Neural cell (in vitro differentiated cells): Measurements from ENCODE around the gene DTL. TPM values are rescaled to one million over a fixed set of nuclear protein-coding genes. Genes with fewer than 3 reads are reported as not detected.

Experiments
- H2AFZ ChIP-seq: fragments of 200-600, 300-800 bp; sonication (generic), shearing (Covaris generic); 2 replicates; pipeline ENCODE4 v1.6.0; 2014; ENCODE audit warnings: low read depth, mild to moderate bottlenecking, antibody characterized with exemption, low read length, moderate library complexity
- H3F3A ChIP-seq: fragments of 200-600 bp; shearing (Covaris generic); 2 replicates; pipeline ENCODE4 v1.6.1; 2016; ENCODE audit warnings: mild to moderate bottlenecking, moderate library complexity, mixed read lengths, antibody characterized with exemption, low read length; ENCODE audit not compliant: insufficient read depth, poor library complexity, severe bottlenecking
- H3K27ac ChIP-seq: fragments of 200-600, 300-800 bp; sonication (generic), shearing (Covaris generic); 2 replicates; pipeline ENCODE4 v1.5.1; 2014; ENCODE audit warnings: mild to moderate bottlenecking, low read length, moderate library complexity
- H3K27me3 ChIP-seq: fragments of 300-800, 200-600 bp; sonication (generic), shearing (Covaris generic); 2 replicates; pipeline ENCODE4 v1.6.0; 2014; ENCODE audit warnings: mild to moderate bottlenecking, low read depth, low read length, moderate library complexity; ENCODE audit not compliant: insufficient read depth
- H3K36me3 ChIP-seq: fragments of 300-800, 200-600 bp; sonication (generic), shearing (Covaris generic); 2 replicates; pipeline ENCODE4 v1.5.1; 2014; ENCODE audit warnings: mild to moderate bottlenecking, antibody characterized with exemption, low read length, moderate library complexity; ENCODE audit not compliant: insufficient read depth
- H3K4me2 ChIP-seq: fragments of 300-800, 200-600 bp; sonication (generic), shearing (Covaris generic); 2 replicates; pipeline ENCODE4 v1.6.0; 2014; ENCODE audit warnings: mild to moderate bottlenecking, low read length
- H3K4me3 ChIP-seq: fragments of 300-800, 200-600 bp; sonication (generic), shearing (Covaris generic); 2 replicates; pipeline ENCODE4 v1.5.1; 2014; ENCODE audit warnings: mild to moderate bottlenecking, low read length, moderate library complexity
- H3K79me2 ChIP-seq: fragments of 200-600 bp; shearing (Covaris generic); replicated peaks from 2 replicates; pipeline ENCODE4 v1.6.0; 2014; ENCODE audit warnings: mild to moderate bottlenecking, low read length, moderate library complexity; ENCODE audit not compliant: insufficient read depth
- H3K9ac ChIP-seq: fragments of 300-800, 200-600 bp; sonication (generic), shearing (Covaris generic); 2 replicates; pipeline ENCODE4 v1.6.1; 2016; ENCODE audit warnings: mild to moderate bottlenecking, low read length, mixed read lengths
- H3K9me2 ChIP-seq: fragments of 200-600 bp; shearing (Covaris generic); 2 replicates; pipeline ENCODE4 v1.6.1; 2016; ENCODE audit warnings: mild to moderate bottlenecking, low read length, mixed read lengths; ENCODE audit not compliant: insufficient read depth
- H3K9me3 ChIP-seq: fragments of 200-600, 300-800 bp; sonication (generic), shearing (Covaris generic); 2 replicates; pipeline ENCODE4 v1.6.1; 2016; ENCODE audit warnings: mild to moderate bottlenecking, mixed run types, low read length, moderate library complexity, mixed read lengths
- H4K20me1 ChIP-seq: fragments of 200-600 bp; shearing (Covaris generic); 2 replicates; pipeline ENCODE4 v1.6.1; 2016; ENCODE audit warnings: mild to moderate bottlenecking, mixed run types; ENCODE audit not compliant: insufficient read depth
- CTCF ChIP-seq: fragments of 450-650 bp; IDR thresholded peaks from 2 replicates; pipeline ENCODE4 v1.5.1; 2014; ENCODE audit warnings: antibody characterized with exemption, mild to moderate bottlenecking, moderate library complexity; ENCODE audit not compliant: poor library complexity, severe bottlenecking
- EP300 ChIP-seq: fragments of 450-650 bp; conservative IDR thresholded peaks from 2 replicates; pipeline ENCODE4 v1.6.1; 2014; ENCODE audit warnings: antibody characterized with exemption, mild to moderate bottlenecking, moderate library complexity; ENCODE audit not compliant: poor library complexity, severe bottlenecking
- EZH2 ChIP-seq: fragments of 200-600, 300-800 bp; shearing (Covaris generic), sonication (generic); IDR thresholded peaks from 2 replicates; pipeline ENCODE4 v1.6.1; 2014; ENCODE audit warnings: antibody characterized with exemption, low read length, borderline replicate concordance, mild to moderate bottlenecking; ENCODE audit not compliant: insufficient read depth, poor library complexity, severe bottlenecking
- MXI1 ChIP-seq: fragments of 450-650 bp; conservative IDR thresholded peaks from 2 replicates; pipeline ENCODE4 v1.6.1; 2014; ENCODE audit warnings: antibody characterized with exemption, mild to moderate bottlenecking; ENCODE audit not compliant: poor library complexity, severe bottlenecking
- POLR2AphosphoS5 ChIP-seq: IDR thresholded peaks from 2 replicates; pipeline ENCODE4 v1.6.1; 2012
- RAD21 ChIP-seq: fragments of 450-650 bp; conservative IDR thresholded peaks from 2 replicates; pipeline ENCODE4 v1.6.1; 2014; ENCODE audit warnings: antibody characterized with exemption, mild to moderate bottlenecking, moderate library complexity
- REST ChIP-seq: IDR thresholded peaks from 2 replicates; pipeline ENCODE4 v1.6.1; 2012; ENCODE audit warnings: borderline replicate concordance
- SMC3 ChIP-seq: fragments of 450-650 bp; conservative IDR thresholded peaks from 2 replicates; pipeline ENCODE4 v1.6.1; 2014; ENCODE audit warnings: antibody characterized with exemption, mild to moderate bottlenecking, moderate library complexity; ENCODE audit not compliant: poor library complexity
- TAF1 ChIP-seq: IDR thresholded peaks from 2 replicates; pipeline ENCODE4 v1.6.1; 2012; ENCODE audit warnings: low read depth
- polyA plus RNA-seq: library from polyadenylated mRNA; depleted of rRNA; stranded (reverse); fragments of >200 nt; gene quantifications from 2 replicates; pipeline ENCODE4 v1.2.3, GENCODE V29; 2014

Gene DTL
- polyA plus RNA-seq, 1 donor from 2014 or later = 1.1 TPM

GRCh38 chr1:212113706-212114105 is 78.2 kb downstream of the DTL start:
- Histone ChIP-seq H2AFZ (no peak overlapping the region), H3K9me2 (no peaks in the 10 kb centered on the region), H4K20me1 (no peaks in the 10 kb centered on the region), H3K9ac (no peak overlapping the region), H3F3A (no peaks in the 10 kb centered on the region), H3K4me2 (no peak overlapping the region), H3K9me3 (no peaks in the 10 kb centered on the region), H3K79me2 (no peaks in the 10 kb centered on the region), H3K27ac (no peak overlapping the region), H3K27me3 (no peaks in the 10 kb centered on the region), H3K4me3 (no peak overlapping the region), H3K36me3 (no peaks in the 10 kb centered on the region)
- no peak for TF ChIP-seq SMC3
- TF ChIP-seq TAF1 = no peak
- TF ChIP-seq REST = no peak
- TF ChIP-seq EP300 = no peak
- TF ChIP-seq POLR2AphosphoS5 = no peak
- TF ChIP-seq CTCF = no peak
- no peak for TF ChIP-seq MXI1
- no peak for TF ChIP-seq RAD21
- no peak for TF ChIP-seq EZH2

GRCh38 chr1:212118167-212118871 is 82.8 kb downstream of the DTL start:
- no peak for TF ChIP-seq SMC3
- TF ChIP-seq RAD21 = no peak
- TF ChIP-seq POLR2AphosphoS5 = no peak
- no peak for TF ChIP-seq TAF1
- no peak for TF ChIP-seq EP300
- no peak for TF ChIP-seq MXI1
- H3K9me3 ChIP-seq = no peaks in the 10 kb centered on the region
- H3K27ac ChIP-seq = no peak overlapping the region
- H3K36me3 ChIP-seq = no peaks in the 10 kb centered on the region
- H3K4me3 ChIP-seq = no peak overlapping the region
- no peaks in the 10 kb centered on the region for H4K20me1 ChIP-seq
- H2AFZ ChIP-seq = no peak overlapping the region
- H3K79me2 ChIP-seq = no peaks in the 10 kb centered on the region
- H3K9ac ChIP-seq = no peak overlapping the region
- H3K4me2 ChIP-seq = no peak overlapping the region
- no peaks in the 10 kb centered on the region for H3K9me2 ChIP-seq
- H3F3A ChIP-seq = no peaks in the 10 kb centered on the region
- no peaks in the 10 kb centered on the region for H3K27me3 ChIP-seq
